Rectal smooth muscle tissue (tissue), 1 donor: Measurements from ENCODE around the gene MRGPRD.
"Not testable (repeated sequence)": the region's sequence is repeated elsewhere in the genome, so short reads cannot be mapped to it uniquely, and the experiment has no call there.

Source experiments
- H3K27ac ChIP-seq: one replicate; pipeline ENCODE4 v1.7.0; 2013; ENCODE audit warnings: low read depth, low read length, inconsistent platforms
- H3K27me3 ChIP-seq: one replicate; pipeline ENCODE4 v1.7.0; 2013; ENCODE audit warnings: low read length; ENCODE audit not compliant: control insufficient read depth, insufficient read depth
- H3K36me3 ChIP-seq: one replicate; pipeline ENCODE4 v1.7.0; 2013; ENCODE audit warnings: low read length; ENCODE audit not compliant: control insufficient read depth, insufficient read depth
- H3K4me1 ChIP-seq: one replicate; pipeline ENCODE4 v1.7.0; 2013; ENCODE audit warnings: low read length; ENCODE audit not compliant: control insufficient read depth, insufficient read depth
- H3K4me3 ChIP-seq: one replicate; pipeline ENCODE4 v1.7.0; 2013; ENCODE audit warnings: low read length
- H3K9ac ChIP-seq: one replicate; pipeline ENCODE4 v1.7.0; 2013; ENCODE audit warnings: low read length

MRGPRD gene

GRCh38 chr11:68979931-68980775, 633 bp downstream of the MRGPRD start:
- Histone ChIP-seq H3K4me3 (no peak overlapping the region), H3K27ac (no peak overlapping the region), H3K9ac (no peak overlapping the region), H3K4me1 (no peaks in the 10 kb centered on the region), H3K36me3 (no peaks in the 10 kb centered on the region), H3K27me3 (no peaks in the 10 kb centered on the region)

- no peak overlapping the region for H3K27ac ChIP-seq
- no peak overlapping the region for H3K4me3 ChIP-seq
- no peaks in the 10 kb centered on the region for H3K4me1 ChIP-seq
- H3K9ac ChIP-seq: no peak overlapping the region
- H3K27me3 ChIP-seq: no peaks in the 10 kb centered on the region
- no peaks in the 10 kb centered on the region for H3K36me3 ChIP-seq
These were observed 1.7 kb downstream of the MRGPRD start for GRCh38 chr11:68978931-68979594.

- no peak overlapping the region for H3K27ac ChIP-seq
- H3K9ac ChIP-seq: no peak overlapping the region
- H3K36me3 ChIP-seq: no peaks in the 10 kb centered on the region
- H3K4me1 ChIP-seq: peaks cover 2% of the 10 kb centered on the region
- no peaks in the 10 kb centered on the region for H3K27me3 ChIP-seq
- no peak overlapping the region for H3K4me3 ChIP-seq
These were observed 2.2 kb downstream of the MRGPRD start for GRCh38 chr11:68978626-68978930.

GRCh38 chr11:68977781-68978625, 2.8 kb downstream of the MRGPRD start:
- H3K4me3 ChIP-seq: no peak overlapping the region
- H3K9ac ChIP-seq: no peak overlapping the region
- no peaks in the 10 kb centered on the region for H3K27me3 ChIP-seq
- peaks cover 7% of the 10 kb centered on the region for H3K4me1 ChIP-seq
- H3K27ac ChIP-seq: no peak overlapping the region
- H3K36me3 ChIP-seq: no peaks in the 10 kb centered on the region

- H3K4me1 ChIP-seq: peaks cover 7% of the 10 kb centered on the region
- no peak overlapping the region for H3K4me3 ChIP-seq
- no peak overlapping the region for H3K9ac ChIP-seq
- H3K27ac ChIP-seq: no peak overlapping the region
- no peaks in the 10 kb centered on the region for H3K36me3 ChIP-seq
- no peaks in the 10 kb centered on the region for H3K27me3 ChIP-seq
These were observed 4.2 kb downstream of the MRGPRD start for GRCh38 chr11:68976563-68976962.

GRCh38 chr11:68976095-68976494, 4.7 kb downstream of the MRGPRD start:
- Histone ChIP-seq H3K9ac (no peak overlapping the region), H3K27me3 (no peaks in the 10 kb centered on the region), H3K36me3 (no peaks in the 10 kb centered on the region), H3K4me3 (no peak overlapping the region), H3K27ac (no peak overlapping the region), H3K4me1 (peaks cover 7% of the 10 kb centered on the region)

GRCh38 chr11:68974421-68975194, 6.2 kb downstream of the MRGPRD start:
- H3K27me3 ChIP-seq: no peaks in the 10 kb centered on the region
- no peak overlapping the region for H3K9ac ChIP-seq
- peaks cover 7% of the 10 kb centered on the region for H3K4me1 ChIP-seq
- H3K27ac ChIP-seq: no peak overlapping the region
- no peak overlapping the region for H3K4me3 ChIP-seq
- no peaks in the 10 kb centered on the region for H3K36me3 ChIP-seq

- not testable (repeated sequence) for H3K27ac ChIP-seq, H3K36me3 ChIP-seq, H3K4me3 ChIP-seq, H3K9ac ChIP-seq, H3K4me1 ChIP-seq, H3K27me3 ChIP-seq
These were observed 7.1 kb downstream of the MRGPRD start for GRCh38 chr11:68973706-68974105.

- H3K4me3 ChIP-seq: no peak overlapping the region
- no peaks in the 10 kb centered on the region for H3K27me3 ChIP-seq
- H3K36me3 ChIP-seq: no peaks in the 10 kb centered on the region
- no peak overlapping the region for H3K27ac ChIP-seq
- H3K9ac ChIP-seq: no peak overlapping the region
- H3K4me1 ChIP-seq: peaks cover 7% of the 10 kb centered on the region
These were observed 7.6 kb downstream of the MRGPRD start for GRCh38 chr11:68973219-68973618.

GRCh38 chr11:68970921-68971636, 9.7 kb downstream of the MRGPRD start:
- Histone ChIP-seq H3K27ac (no peak overlapping the region), H3K9ac (no peak overlapping the region), H3K36me3 (no peaks in the 10 kb centered on the region), H3K4me1 (peaks cover 7% of the 10 kb centered on the region), H3K4me3 (no peak overlapping the region), H3K27me3 (no peaks in the 10 kb centered on the region)

GRCh38 chr11:68969386-68969785, 11.4 kb downstream of the MRGPRD start:
- Histone ChIP-seq H3K4me1 (peaks cover 7% of the 10 kb centered on the region), H3K9ac (no peak overlapping the region), H3K4me3 (no peak overlapping the region), H3K27ac (no peak overlapping the region), H3K36me3 (no peaks in the 10 kb centered on the region), H3K27me3 (no peaks in the 10 kb centered on the region)
